Activated CD4-positive, alpha-beta T cell treated with anti-CD3 and anti-CD28 coated beads, Interleukin-2, amount 50 U/mL, for 16 hours (primary cell): ENCODE measurements around the gene CNGB1.
"Not testable (repeated sequence)": the region's sequence is repeated elsewhere in the genome, so short reads cannot be mapped to it uniquely, and the experiment has no call there.

ENCODE experiments used
- DNase-seq: peaks from one replicate; pipeline ENCODE4 v3.0.0-alpha.2; 2020

The CNGB1 gene

GRCh38 chr16:57970970-57971369 lies at the start of gene CNGB1:
Gene CNGB1, minus strand, starts transcription at chr16:57971128. Its CDS starts 3,842 bp downstream, at chr16:57967286.
- DNase-seq, result no peak

DNA sequence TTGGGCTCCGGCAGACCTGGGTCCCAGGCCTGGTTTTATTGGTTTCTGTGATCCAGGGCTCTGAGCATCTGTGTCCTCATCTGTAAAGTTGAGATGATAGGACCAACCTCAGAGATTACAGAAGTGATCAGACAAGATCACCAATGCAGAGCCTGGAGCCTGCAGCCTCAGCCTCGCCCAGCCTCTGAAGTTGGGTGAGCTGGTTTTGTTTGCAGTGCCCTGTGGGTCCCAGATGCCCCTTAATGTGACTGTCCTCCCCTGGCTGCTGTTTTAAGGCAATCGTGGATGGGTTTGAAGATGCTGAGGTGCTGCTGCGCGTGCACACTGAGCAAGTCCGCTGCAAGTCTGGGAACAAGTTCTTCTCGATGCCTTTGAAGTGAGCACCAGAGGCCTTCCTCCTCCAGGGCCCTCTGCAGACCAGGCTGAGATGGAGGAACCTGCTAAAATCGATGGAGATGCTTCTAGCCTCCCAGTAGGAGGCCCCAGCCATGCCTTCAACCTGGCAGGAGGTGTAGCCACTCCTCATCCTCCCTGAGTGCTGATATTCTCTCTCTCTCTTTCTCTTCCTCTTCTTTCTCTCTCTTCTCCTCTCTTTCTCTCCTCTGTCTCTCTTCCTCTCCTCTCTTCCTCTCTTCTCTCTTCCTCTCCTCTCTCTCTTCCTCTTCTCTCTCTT lies 49.1 kb upstream of the CNGB1 start:
- DNase-seq, result no peak

DNA sequence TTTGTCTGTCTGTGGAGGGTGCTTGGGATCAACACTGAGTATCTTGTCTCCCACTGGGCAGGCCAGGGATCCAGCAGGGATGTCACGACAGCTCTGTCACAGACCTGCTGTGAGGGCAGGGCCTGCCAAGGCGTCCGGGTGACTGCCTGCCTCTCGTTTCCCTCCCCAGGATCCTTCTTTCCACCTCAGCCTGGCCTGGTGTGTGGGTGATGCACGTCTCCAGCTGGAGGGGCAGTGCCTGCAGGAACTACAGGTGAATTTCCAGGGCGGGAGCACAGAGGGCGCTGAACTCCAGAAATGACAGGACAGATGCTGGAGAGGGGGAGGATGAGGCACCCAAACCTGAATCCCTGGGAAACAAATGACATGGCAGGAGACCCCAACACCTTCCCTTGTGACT lies 47.9 kb upstream of the CNGB1 start:
- DNase-seq, result no peak

GRCh38 chr16:58016840-58017446 lies 46.0 kb upstream of the CNGB1 start:
- DNase-seq, result no peak

GRCh38 chr16:58013201-58013956 lies 42.5 kb upstream of the CNGB1 start:
- no peak for DNase-seq

DNA sequence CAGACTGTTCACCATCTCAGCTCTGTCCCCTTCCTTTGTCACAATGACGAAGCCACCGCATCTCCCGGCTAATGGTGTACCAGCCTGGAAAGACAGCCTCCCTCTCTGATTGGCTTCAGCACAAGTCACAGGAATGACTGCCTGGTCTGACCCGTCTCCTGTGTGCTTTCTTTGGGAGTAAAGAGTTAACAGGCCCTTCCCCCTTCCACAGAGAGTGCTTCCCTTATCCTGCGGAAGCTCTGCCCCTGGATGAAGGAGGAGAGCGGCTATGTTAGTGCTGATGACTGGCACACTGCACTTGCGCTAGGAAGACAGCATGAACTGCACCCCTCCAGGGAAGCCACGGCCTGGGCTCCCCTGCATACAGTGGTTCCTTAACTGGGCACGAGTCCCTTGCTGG lies 41.6 kb upstream of the CNGB1 start:
- no peak for DNase-seq

DNA sequence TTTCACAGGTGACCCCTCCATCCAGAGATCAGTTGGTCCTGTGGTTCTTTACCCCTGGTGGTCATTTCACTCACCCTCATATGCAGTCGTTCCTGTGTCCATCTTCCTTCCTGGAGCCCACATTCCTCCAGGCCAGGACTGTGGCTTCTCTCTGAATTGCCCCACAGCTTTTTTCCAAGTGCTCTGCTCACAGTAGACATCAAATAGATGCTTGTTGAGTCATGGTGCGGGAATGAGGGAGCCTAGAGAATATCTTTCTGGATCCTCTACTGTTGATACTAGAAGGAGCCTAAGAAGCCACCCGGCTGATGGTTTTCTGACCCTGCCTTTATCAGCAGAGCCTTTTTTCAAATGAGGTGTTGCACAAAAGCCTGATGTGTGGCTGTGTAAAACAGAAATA lies 40.7 kb upstream of the CNGB1 start:
- DNase-seq, result no peak

GRCh38 chr16:58010886-58011285 lies 40.0 kb upstream of the CNGB1 start:
- DNase-seq, result no peak

DNA sequence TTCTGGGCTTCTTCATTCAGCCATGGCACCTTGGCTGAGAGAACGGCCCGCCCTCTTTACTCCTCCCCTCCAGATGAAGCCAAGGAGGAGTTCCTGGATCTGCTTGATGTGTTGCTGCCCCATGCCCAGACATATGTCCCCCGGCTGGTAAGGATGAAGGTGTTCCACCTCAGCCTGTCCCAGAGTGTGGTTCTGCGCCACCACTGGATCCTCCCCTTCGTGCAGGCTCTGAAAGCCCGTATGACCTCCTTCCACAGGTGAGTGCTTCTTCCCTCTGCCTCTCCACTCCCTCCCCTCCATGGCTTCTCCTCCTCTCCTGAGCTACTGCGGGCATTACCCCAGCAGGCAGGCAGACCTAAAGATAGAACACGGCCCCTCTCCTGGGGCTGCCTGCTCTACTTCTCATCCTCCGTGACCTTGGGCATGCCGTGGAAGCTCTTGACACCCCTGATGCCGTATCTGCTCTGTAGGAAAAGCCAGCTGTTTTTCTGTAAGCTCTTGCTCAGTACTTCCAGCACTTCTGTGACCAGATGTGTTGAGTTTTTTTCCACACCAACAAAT lies 39.0 kb upstream of the CNGB1 start:
- no peak for DNase-seq

GRCh38 chr16:58004736-58005135 lies 33.8 kb upstream of the CNGB1 start:
- DNase-seq, result not testable (repeated sequence)

DNA sequence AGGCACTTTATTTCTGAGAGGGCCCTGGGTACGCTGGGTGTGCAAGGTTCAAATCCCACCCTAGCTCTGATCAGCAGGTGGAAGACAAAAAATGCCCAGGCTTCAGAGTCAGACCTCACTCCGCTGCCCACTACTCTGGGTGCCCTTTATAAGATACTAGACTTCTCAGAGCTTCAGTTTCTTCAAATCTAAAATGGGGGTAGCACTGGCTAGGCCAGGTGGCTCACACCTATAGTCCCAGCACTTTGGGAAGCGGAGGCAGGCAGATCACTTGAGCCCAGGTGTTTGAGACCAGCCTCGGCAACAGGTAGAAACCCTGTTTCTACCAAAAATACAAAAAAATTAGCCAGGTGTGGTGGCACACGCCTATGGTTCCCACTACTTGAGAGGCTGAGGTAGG lies 32.0 kb upstream of the CNGB1 start:
- DNase-seq, result no peak

DNA sequence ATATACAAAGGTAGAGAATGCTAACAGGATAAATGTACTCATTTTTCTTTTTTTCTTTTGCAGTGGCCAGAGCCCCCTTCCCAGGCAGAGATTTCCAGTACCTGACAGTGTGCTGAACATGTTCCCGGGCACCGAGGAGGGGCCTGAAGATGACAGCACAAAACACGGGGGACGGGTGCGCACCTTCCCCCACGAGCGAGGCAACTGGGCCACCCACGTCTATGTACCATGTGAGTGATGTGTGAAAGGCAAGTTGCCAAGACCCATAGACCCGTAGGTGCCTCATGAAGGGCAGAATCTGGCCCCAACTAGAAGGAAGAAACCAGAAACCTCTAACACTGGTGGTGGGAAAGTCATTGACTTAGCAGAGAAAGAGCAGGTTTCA lies 31.5 kb upstream of the CNGB1 start:
- DNase-seq, result no peak

DNA sequence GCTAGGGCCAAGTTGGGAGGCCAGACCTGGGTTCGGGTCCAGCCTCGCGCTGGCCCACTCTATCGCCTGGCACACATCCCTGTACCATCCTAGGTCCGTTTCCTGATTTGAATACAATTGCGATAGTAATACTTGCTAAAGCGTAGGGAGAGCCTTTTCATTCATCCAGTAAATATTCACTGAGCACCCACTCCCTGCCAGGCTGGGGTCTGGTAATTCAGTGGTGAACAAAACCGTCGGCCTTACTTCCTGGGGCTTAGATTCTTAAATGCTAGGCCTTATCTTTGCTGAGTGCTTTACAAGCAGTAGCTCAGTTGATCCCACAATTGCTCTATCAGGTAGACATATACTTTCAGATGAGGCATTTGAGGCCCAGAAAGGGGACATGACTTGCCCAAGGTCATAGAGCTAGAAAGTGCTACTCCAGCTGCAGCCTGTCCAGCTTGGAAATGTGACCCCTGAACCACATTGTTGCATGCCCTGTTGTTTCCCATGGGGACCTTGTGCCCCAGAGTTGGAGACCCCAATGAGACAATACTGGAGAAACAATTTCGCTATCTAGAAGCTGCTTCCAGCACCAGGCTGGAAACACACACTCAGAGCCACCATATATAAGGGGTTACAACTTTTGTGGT lies 31.0 kb upstream of the CNGB1 start:
- no peak for DNase-seq

GRCh38 chr16:58000706-58001676 lies 30.1 kb upstream of the CNGB1 start, which contains the start of gene USB1:
Gene USB1, plus strand, starts transcription at chr16:58001407. Its CDS starts 77 bp downstream, at chr16:58001484.
- DNase-seq, result peak; percentile 88

- DNase-seq, result no peak
Measured at GRCh38 chr16:57999971-58000705, 29.2 kb upstream of the CNGB1 start, which contains the start of gene ZNF319. Gene ZNF319, minus strand, starts transcription at chr16:58000672. Its CDS starts 2,407 bp downstream, at chr16:57998265.

DNA sequence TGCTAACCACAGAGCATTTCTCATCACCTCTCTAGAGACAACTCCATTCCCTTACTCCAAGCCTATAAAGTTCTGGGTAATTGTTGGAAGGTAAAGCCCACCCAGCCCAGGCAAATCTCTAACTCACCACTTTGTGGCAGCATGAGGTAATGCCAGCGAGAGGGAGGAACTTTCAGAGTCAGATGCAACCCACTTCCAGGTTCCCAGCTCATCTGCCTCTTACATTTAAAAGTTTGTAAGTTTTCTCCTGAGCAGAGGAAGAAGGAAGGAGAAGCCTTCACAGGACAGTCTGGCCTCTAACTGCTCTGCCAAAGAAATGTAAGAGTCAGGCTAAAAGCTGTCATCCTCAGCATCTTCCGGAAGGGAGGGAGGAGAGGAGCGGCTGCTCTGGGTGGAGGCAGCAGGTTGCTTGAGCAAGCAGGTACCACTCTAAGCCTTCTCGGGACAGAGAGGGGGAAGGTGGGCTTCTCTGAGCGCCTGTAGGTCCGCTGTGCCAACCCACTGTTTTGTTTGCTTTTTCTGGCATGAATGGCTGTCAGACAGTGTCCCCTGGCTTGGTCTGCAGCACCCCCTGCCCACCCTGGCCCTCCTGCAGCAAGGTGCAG lies 28.5 kb upstream of the CNGB1 start:
- peak; percentile 42 for DNase-seq

DNA sequence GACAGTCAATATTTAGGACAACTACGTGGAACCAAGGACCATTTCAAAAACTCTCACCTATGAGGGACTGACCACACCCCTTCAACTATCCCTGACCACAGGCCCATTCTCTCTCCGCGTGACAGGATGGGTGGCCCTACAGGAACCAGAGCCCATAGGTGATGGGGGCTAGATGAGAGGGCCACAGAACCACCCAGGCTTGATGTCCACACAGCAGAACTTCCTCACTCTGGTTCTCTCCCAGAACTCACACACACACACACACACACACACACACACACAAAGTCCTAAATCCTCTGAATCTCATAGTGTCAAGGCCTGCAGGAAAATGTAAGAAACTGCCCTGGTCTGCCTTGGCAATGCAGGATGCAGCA lies 28.1 kb upstream of the CNGB1 start:
- DNase-seq, result no peak

DNA sequence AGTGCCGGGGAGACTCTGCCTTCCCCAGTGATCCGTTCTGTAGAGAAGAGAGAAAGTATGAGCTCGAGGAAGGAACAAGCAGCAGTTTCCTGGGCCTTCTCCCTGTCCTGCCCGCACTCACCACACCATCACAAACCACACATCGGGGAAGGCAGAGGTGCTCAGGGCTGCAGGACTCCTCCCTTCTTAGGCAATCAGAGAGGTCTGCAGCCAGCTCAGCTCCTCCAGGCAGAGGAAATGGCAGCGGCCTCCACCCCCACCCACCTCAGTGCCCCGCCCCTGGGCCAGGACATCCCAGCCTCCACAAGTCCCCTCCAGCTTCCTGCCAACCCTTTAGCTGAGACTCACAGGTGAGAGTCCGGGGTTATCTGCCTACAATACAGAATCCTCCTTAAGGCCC lies 27.6 kb upstream of the CNGB1 start:
- peak; percentile 82 for DNase-seq

- DNase-seq, result no peak
Measured at GRCh38 chr16:57997528-57998265, 26.8 kb upstream of the CNGB1 start.

- no peak for DNase-seq
Measured at GRCh38 chr16:57997176-57997527, 26.2 kb upstream of the CNGB1 start.
